Endothelial cell of umbilical vein (primary cell): ENCODE results near the gene PPM1D. TPM values are rescaled to one million over a fixed set of nuclear protein-coding genes. Genes with fewer than 3 reads are reported as not detected.

Experiments used
- BruUV-seq: library from RNA; stranded (reverse); fragments of 400-500 nt; replicated peaks from 2 replicates; lab custom pipeline; 2021; lab: Mats Ljungman, UMichigan
- CTCF ChIA-PET: fragments of 300-600, 350-600 bp; sonication (Branson Sonifier 250); formaldehyde crosslinking; loops from one replicate; lab custom pipeline; 2021; ENCODE audit warnings: antibody characterized with exemption, inconsistent platforms; lab: Charles Lee
- POLR2A ChIA-PET: fragments of 300-600, 350-600 bp; sonication (Branson Sonifier 250); formaldehyde crosslinking; loops from one replicate; lab custom pipeline; 2021; ENCODE audit warnings: antibody characterized with exemption, inconsistent platforms; lab: Charles Lee
- DNase-seq: peaks from one replicate; pipeline ENCODE4 v3.0.0-alpha.2; 2011; ENCODE audit warnings: low read depth, low spot score
- FAIRE-seq: peaks from 2 replicates; lab custom pipeline; 2011; peaks lifted over from hg19 to GRCh38; lab: Jason Lieb, UNC
- H2AFZ ChIP-seq: 2 replicates; pipeline ENCODE4 v1.6.0; 2012; ENCODE audit warnings: low read depth, low read length, control low read depth, inconsistent platforms
- H3K27ac ChIP-seq: 2 replicates; pipeline ENCODE4 v1.5.1; 2011; ENCODE audit warnings: low read depth, mild to moderate bottlenecking, control low read depth, low read length, moderate library complexity; ENCODE audit not compliant: insufficient read depth
- H3K27me3 ChIP-seq, 2 experiments: 2 replicates each; pipeline versions ENCODE4 v1.6.0 to v1.6.1; 2011; ENCODE audit warnings: low read length in 2 of 2, mixed read lengths in 1 of 2; ENCODE audit not compliant: control insufficient read depth in 2 of 2, insufficient read depth in 2 of 2
- H3K36me3 ChIP-seq, 2 experiments: 2 replicates in 1 of 2; 3 replicates in 1 of 2; pipeline ENCODE4 v1.5.1; 2011; ENCODE audit warnings: low read length in 2 of 2, mild to moderate bottlenecking in 1 of 2, moderate library complexity in 1 of 2; ENCODE audit not compliant: control insufficient read depth in 2 of 2, insufficient read depth in 2 of 2; ENCODE audit errors: extremely low read depth in 1 of 2
- H3K4me1 ChIP-seq: 3 replicates; pipeline ENCODE4 v1.5.1; 2011; ENCODE audit warnings: mild to moderate bottlenecking, low read length; ENCODE audit not compliant: control insufficient read depth, insufficient read depth; ENCODE audit errors: extremely low read depth
- H3K4me2 ChIP-seq: 2 replicates; pipeline ENCODE4 v1.6.1; 2011; ENCODE audit warnings: low read length, control low read depth, mixed read lengths; ENCODE audit not compliant: insufficient read depth
- H3K4me3 ChIP-seq, 3 experiments: fragments of 200-600 bp in 1 of 3; sonication (generic), shearing (Covaris generic) in 1 of 3; replicated peaks in 1 of 3; 2 replicates each; pipeline ENCODE4 v1.5.1; 2011 to 2016; ENCODE audit warnings: control low read depth in 3 of 3, low read length in 3 of 3, mild to moderate bottlenecking in 2 of 3, inconsistent platforms in 1 of 3, low read depth in 1 of 3, moderate library complexity in 1 of 3; ENCODE audit not compliant: insufficient read depth in 1 of 3
- H3K79me2 ChIP-seq: 2 replicates; pipeline ENCODE4 v1.6.0; 2012; ENCODE audit warnings: low read length, inconsistent platforms; ENCODE audit not compliant: control insufficient read depth, insufficient read depth
- H3K9ac ChIP-seq: replicated peaks from 2 replicates; pipeline ENCODE3; 2011; ENCODE audit warnings: low read length, control low read depth; ENCODE audit not compliant: insufficient read depth; ENCODE audit errors: extremely low read depth
- H3K9me1 ChIP-seq: replicated peaks from 3 replicates; pipeline ENCODE4 v1.6.0; 2011; ENCODE audit warnings: mild to moderate bottlenecking, low read length; ENCODE audit not compliant: control insufficient read depth, insufficient read depth; ENCODE audit errors: extremely low read depth
- H3K9me3 ChIP-seq: replicated peaks from 2 replicates; pipeline ENCODE4 v1.5.1; 2012; ENCODE audit warnings: low read length, inconsistent platforms; ENCODE audit not compliant: control insufficient read depth, insufficient read depth
- H4K20me1 ChIP-seq: replicated peaks from 2 replicates; pipeline ENCODE3; 2011; ENCODE audit warnings: mild to moderate bottlenecking, low read length; ENCODE audit not compliant: control insufficient read depth, insufficient read depth; ENCODE audit errors: extremely low read depth
- CTCF ChIP-seq, 2 donors: IDR thresholded peaks; 1 replicate in 1 of 2; 2 replicates in 1 of 2; pipeline ENCODE4 v1.5.1; 2011; ENCODE audit warnings: low read length in 2 of 2, mild to moderate bottlenecking in 2 of 2, moderate library complexity in 2 of 2, control low read depth in 1 of 2, inconsistent platforms in 1 of 2, low read depth in 1 of 2; ENCODE audit not compliant: insufficient read depth in 1 of 2; ENCODE audit errors: extremely low read depth in 1 of 2
- EZH2 ChIP-seq: IDR thresholded peaks from 2 replicates; pipeline ENCODE4 v1.6.1; 2012; ENCODE audit warnings: borderline replicate concordance, low read depth, mild to moderate bottlenecking, moderate library complexity, low read length, inconsistent platforms; ENCODE audit not compliant: severe bottlenecking
- FOS ChIP-seq: IDR thresholded peaks from 2 replicates; pipeline ENCODE4 v1.6.1; 2011; ENCODE audit warnings: mild to moderate bottlenecking, low read length, moderate library complexity, borderline replicate concordance; ENCODE audit not compliant: insufficient read depth
- GATA2 ChIP-seq: IDR thresholded peaks from 2 replicates; pipeline ENCODE4 v1.7.0; 2011; ENCODE audit warnings: low read depth, mild to moderate bottlenecking, moderate library complexity, mixed read lengths, low read length; ENCODE audit not compliant: insufficient read length, insufficient read depth
- JUN ChIP-seq: IDR thresholded peaks from 2 replicates; pipeline ENCODE4 v1.6.1; 2011; ENCODE audit warnings: borderline replicate concordance, low read depth; ENCODE audit not compliant: insufficient read length, insufficient read depth
- MAX ChIP-seq: IDR thresholded peaks from 2 replicates; pipeline ENCODE4 v1.6.1; 2011; ENCODE audit not compliant: insufficient read depth, insufficient read length
- MYC ChIP-seq: IDR thresholded peaks from one replicate; pipeline ENCODE4 v1.6.1; 2011; ENCODE audit warnings: mild to moderate bottlenecking, low read depth, low read length
- POLR2A ChIP-seq: IDR thresholded peaks from 2 replicates; pipeline ENCODE4 v1.6.1; 2012; ENCODE audit warnings: low read depth, mild to moderate bottlenecking, control low read depth, low read length
- POLR2AphosphoS5 ChIP-seq: IDR thresholded peaks from 2 replicates; pipeline ENCODE4 v1.6.1; 2012; ENCODE audit warnings: low read depth, mild to moderate bottlenecking, control low read depth, low read length, moderate library complexity; ENCODE audit not compliant: insufficient read depth
- dilution Hi-C: fragments of 300-500 bp; cut with MboI; formaldehyde crosslinking; loops from one replicate; pipeline ENCODE4 v1.15.0; 2019; ENCODE audit warnings: low sequenced_read_pairs; ENCODE audit not compliant: extremely low pct_ligation_motif_present
- intact Hi-C: fragments of 100-400 bp; cut with micrococcal nuclease; formaldehyde crosslinking; loops from one replicate; pipeline ENCODE4 v1.10.0; 2022
- polyA plus RNA-seq, 4 experiments: library from polyadenylated mRNA; depleted of rRNA in 3 of 4; stranded (reverse) in 3 of 4; unstranded in 1 of 4; fragments of >200 nt; gene quantifications; 2 replicates each; pipeline versions ENCODE4 v1.2.1 to v1.2.3, GENCODE V29; 2011 to 2012; ENCODE audit warnings: missing spikeins in 1 of 4
- total RNA-seq: library from RNA; stranded (reverse); gene quantifications from 2 replicates; pipeline ENCODE4 v1.2.3, GENCODE V29; 2021

The PPM1D gene
- total and polyA plus RNA-seq, 2 donors (not counting 3 experiments of a cell fraction or from before 2014, with no cell fraction given), result 7.9 to 19.0 TPM

- Histone ChIP-seq H3K79me2 (peaks cover 20% of the 10 kb centered on the region), H3K9me3 (no peaks in the 10 kb centered on the region), H3K9ac (no peak overlapping the region), H3K4me3 (no peak overlapping the region), H3K27me3 (no peaks in the 10 kb centered on the region), H2AFZ (no peak overlapping the region), H3K9me1 (no peaks in the 10 kb centered on the region), H3K4me1 (peaks cover 3% of the 10 kb centered on the region), H3K36me3 (peaks cover 3 to 18% of the 10 kb centered on the region in 2 experiments), H3K4me2 (no peak overlapping the region), H3K27ac (no peak overlapping the region), H4K20me1 (no peaks in the 10 kb centered on the region)
- TF ChIP-seq CTCF (IDR thresholded peaks at IDR 0.05; ENCODE audit: extremely low read depth in 1 of 2, insufficient read depth in 1 of 2, low read depth in 1 of 2, low read length in 2 of 2) (no peak), FOS (no peak), POLR2A (no peak), GATA2 (no peak), MAX (no peak), JUN (no peak), EZH2 (no peak), MYC (no peak), POLR2AphosphoS5 (no peak)
- DNase-seq (no peak), FAIRE-seq (no peak)
- dilution Hi-C loops (no loop called here), intact Hi-C loops (loop anchor here (1.0 to 10.0 kb wide), 8 partner anchors 35 to 493 kb away; partner anchors contain the start of genes APPBP2 and CA4)
- ChIA-PET CTCF (interaction anchor here (0.8 to 3.5 kb wide), 25 partner anchors 8 to 406 kb away, joined by 3 to 22 read pairs (median 6); partner anchors contain the start of gene PPM1D), POLR2A (no interaction called here)
- BruUV-seq, result no TSS peak
These were observed 37.7 kb downstream of the PPM1D start for GRCh38 chr17:60637683-60638082.
